Measurements from ENCODE around the gene CRYBG3.

Gene CRYBG3

DNA sequence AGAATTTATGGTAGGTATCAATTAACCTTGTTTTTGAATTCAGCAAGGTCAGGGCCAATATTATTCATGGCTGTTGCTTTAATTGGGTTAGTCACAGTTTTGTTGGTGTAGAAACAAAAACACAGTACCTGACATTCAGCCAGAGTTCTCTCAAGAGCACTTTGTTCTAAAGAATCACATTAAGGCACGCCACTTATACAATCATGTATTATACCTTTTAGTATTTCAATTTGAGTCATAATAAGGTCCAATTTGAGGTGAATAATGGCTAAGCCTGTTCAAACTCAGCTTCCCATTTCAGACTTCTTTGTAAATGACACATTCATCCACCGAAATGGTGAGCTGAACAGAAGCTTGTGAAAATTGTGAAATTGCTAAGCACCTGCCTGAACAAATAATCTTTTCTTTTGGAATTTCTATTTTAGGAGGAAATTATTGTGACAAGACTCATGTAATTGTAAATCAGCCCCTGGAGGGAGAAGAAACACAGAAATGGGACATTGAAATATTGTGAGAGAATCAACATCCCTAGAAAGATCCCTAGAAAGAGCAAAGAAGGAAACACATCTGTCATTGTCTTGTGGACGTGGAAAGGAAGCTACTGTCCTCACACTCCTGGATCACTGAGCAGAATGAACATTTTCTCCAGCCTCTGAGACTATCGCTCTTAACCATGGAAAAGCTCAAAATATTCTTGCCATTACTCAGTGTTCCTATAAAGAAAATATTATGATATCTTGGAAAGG is 121.2 kb downstream of the CRYBG3 start:
- DNase-seq (ENCODE audit: low read depth, low spot score): no peak

- DNase-seq (ENCODE audit: low read depth, low spot score): no peak
These were observed 126.7 kb downstream of the CRYBG3 start for GRCh38 chr3:97948351-97949109.

GRCh38 chr3:97949110-97949485 is 127.3 kb downstream of the CRYBG3 start:
- no peak for DNase-seq (ENCODE audit: low read depth, low spot score)

GRCh38 chr3:97949743-97950142 is 127.9 kb downstream of the CRYBG3 start:
- DNase-seq (ENCODE audit: low read depth, low spot score): no peak

DNA sequence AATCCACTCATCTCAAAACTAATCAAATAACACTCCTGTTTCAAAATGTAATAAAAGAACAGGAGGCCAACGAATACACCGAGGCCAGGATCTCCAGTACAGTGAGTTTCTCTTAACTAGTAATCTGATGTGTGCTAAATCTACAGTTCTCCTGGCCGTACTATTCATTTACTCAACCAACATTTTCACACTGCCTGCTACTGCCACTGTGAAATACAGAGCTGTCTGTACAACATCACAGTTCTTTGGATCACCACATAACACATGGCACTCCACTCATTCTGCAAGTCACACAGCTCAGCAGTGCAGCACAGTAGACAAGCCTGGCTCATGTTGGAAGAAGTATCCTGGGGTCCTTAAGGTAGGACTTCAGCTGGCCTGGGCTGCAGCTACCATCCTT is 128.5 kb downstream of the CRYBG3 start:
- DNase-seq (ENCODE audit: low read depth, low spot score): no peak

GRCh38 chr3:97952280-97952679 is 130.5 kb downstream of the CRYBG3 start:
- DNase-seq (ENCODE audit: low read depth, low spot score): no peak

DNA sequence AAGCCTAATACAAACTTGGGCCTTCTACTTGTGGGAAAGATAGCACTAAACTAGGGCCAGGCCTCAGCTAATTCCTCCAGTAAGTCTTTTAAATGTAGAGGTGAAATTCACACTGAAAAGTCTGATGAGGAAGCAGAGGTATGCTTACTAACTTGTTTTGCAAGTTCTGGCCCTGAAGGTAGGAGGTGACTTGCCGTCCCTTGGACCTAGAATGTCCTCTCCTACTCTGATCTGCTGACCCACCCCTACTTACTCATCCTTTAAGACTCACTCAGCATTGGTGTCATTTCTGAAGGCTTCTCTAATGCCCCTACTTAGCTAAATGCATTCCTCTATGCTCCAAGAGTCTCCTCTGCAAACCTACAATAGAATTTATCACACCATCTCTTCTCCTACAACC is 131.1 kb downstream of the CRYBG3 start:
- no peak for DNase-seq (ENCODE audit: low read depth, low spot score)

- no peak for DNase-seq (ENCODE audit: low read depth, low spot score)
These were observed 132.5 kb downstream of the CRYBG3 start for GRCh38 chr3:97954228-97954827.

DNA sequence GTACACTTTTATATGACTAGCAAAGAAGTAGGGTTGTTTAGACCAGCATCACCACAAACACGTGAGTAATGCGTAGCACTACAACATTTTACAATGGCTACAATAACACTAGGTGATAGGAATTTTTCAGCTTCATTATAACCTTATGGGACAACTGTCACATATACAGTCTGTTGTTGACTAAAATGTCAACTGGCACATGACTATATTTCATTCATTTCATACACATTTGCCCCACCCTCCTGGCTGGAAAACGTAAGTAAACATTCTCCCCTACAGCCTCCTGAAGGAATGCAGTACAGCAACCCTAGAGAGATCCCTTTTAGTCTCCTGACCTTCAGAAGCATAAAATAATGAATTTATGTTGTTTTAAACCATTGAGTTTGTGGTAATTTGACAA is 134.2 kb downstream of the CRYBG3 start:
- DNase-seq (ENCODE audit: low read depth, low spot score): no peak

- DNase-seq (ENCODE audit: low read depth, low spot score): no peak
These were observed 136.0 kb downstream of the CRYBG3 start for GRCh38 chr3:97957617-97958311.

GRCh38 chr3:97958396-97958795 is 136.6 kb downstream of the CRYBG3 start:
- no peak for DNase-seq (ENCODE audit: low read depth, low spot score)

- no peak for DNase-seq (ENCODE audit: low read depth, low spot score)
These were observed 137.0 kb downstream of the CRYBG3 start for GRCh38 chr3:97958796-97959195.

GRCh38 chr3:97959872-97960271 is 138.1 kb downstream of the CRYBG3 start:
- no peak for DNase-seq (ENCODE audit: low read depth, low spot score)

- no peak for DNase-seq (ENCODE audit: low read depth, low spot score)
These were observed 138.7 kb downstream of the CRYBG3 start for GRCh38 chr3:97960551-97960950.

DNA sequence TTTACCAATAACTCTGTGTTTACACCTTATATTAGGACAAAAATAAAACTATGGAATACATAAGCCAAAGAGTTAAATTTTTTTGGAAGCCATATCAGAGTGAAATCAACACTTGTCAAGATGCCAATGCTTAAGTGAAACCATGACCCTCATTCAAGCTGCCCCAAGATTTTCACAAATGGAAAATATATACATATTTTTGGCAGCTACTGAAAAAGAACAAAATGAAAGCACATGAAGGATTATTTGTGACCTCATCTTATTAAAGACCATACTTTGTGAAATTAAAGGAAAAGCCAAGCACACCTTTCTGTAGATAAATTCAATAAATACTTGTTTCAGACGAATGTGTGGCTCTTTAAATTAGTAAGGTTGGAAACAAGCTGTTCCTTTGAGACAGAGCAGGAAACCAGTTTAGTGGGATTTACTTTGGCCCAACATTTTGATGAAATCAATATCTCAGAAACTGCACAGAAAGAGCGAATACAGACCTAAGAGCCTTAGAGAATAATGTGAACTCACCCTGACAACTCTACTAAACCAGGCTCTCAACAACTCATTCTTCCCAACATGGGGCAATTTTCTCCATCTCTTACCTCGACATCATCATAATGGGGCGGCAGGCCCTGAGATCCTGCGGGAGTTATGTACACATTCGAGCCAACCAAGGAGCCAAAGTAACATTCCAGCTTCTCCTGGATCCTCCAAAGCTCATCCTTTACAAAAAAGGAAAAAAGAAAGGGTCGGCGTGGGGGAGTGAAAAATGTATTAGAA is 139.4 kb downstream of the CRYBG3 start:
- DNase-seq (ENCODE audit: low read depth, low spot score): no peak

DNA sequence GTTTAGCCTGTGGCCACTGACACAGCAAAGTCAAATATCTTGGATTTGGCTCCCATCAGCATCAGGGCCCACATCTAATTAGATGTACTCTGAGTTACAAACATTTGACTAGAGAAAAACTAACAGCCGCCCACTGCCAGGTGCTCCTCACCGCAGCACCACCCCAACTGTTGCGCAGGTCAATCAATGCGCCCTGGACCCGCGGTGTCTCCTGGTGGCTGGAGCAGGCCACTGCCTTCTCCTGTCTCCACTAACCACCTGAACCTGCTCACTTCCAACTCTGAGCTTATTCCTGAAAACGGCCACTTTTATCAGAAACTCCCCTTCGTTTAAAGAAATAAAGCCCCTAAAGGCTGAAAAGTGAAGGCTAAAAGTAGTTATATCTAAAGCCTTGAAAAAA is 146.2 kb downstream of the CRYBG3 start:
- no peak for DNase-seq (ENCODE audit: low read depth, low spot score)

GRCh38 chr3:97968376-97968775 is 146.6 kb downstream of the CRYBG3 start:
- no peak for DNase-seq (ENCODE audit: low read depth, low spot score)

DNA sequence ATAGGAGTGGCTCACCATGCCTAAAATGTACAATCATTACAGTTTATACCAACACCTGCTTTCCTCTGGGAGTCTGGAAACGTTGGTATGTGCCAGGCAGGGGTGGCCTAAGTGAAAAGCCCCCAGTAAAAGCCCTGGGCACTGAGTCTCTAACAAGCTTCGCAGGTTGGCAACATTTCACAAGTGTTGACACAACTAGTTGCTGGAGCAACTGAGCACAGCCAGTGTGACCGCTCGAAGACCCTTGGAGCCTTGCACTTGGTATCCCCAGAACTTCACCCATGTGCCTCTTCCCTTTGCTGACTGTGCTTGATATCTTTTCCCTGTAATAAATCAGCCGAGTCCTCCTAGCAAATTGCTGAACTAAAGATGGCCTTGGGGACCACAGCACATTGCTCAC is 147.7 kb downstream of the CRYBG3 start:
- no peak for DNase-seq (ENCODE audit: low read depth, low spot score)

DNA sequence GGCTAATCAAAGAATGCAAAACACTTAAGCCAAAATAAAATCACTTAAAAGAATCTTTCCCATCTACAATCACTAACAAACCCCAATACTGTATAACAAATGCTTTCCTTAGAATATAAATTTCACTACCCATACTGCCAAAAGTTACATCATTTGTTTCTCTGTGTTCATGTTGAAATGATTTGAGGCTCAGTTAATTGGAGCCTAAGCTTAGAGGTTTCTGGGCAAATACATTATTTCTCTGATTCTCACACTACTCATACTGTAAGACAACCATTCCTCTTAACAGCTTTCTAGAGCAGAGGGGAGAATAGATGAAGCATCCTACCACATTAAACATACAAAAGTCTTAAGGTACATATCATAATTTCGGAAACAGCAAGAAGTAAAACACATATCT is 148.3 kb downstream of the CRYBG3 start:
- DNase-seq (ENCODE audit: low read depth, low spot score): no peak

GRCh38 chr3:97970956-97971620 is 149.3 kb downstream of the CRYBG3 start:
- no peak for DNase-seq (ENCODE audit: low read depth, low spot score)
